Psoas muscle (tissue), 8 donors: ENCODE data around the gene TWF1. TPM values are rescaled to one million over a fixed set of nuclear protein-coding genes. Genes with fewer than 3 reads are reported as not detected.
A peak's percentile ranks its signal among the peaks of the same experiment; 100 is the strongest.
"Not testable (repeated sequence)": the region's sequence is repeated elsewhere in the genome, so short reads cannot be mapped to it uniquely, and the experiment has no call there.

ENCODE experiments used
- ATAC-seq, 4 donors: fragments of 200-7000 bp; cut with Tn5 transposase; one replicate each; pipeline ENCODE4 v1.9.1; 2020; ENCODE audit warnings: moderate library complexity in 3 of 4, mild to moderate bottlenecking in 2 of 4
- DNase-seq, 2 donors: peaks; one replicate each; pipeline ENCODE4 v3.0.0-alpha.2; 2020
- H3K27ac ChIP-seq: fragments of 200-600 bp; one replicate; pipeline ENCODE4 v1.8.0; 2022
- H3K27me3 ChIP-seq, 3 donors: fragments of 200-600 bp in 1 of 3; one replicate each; pipeline versions ENCODE4 v1.6.1 to v1.8.0; 2013 to 2022; ENCODE audit warnings: low read length in 2 of 3, mild to moderate bottlenecking in 2 of 3, moderate library complexity in 1 of 3; ENCODE audit not compliant: insufficient read depth in 3 of 3
- H3K36me3 ChIP-seq, 2 donors: fragments of 200-600 bp in 1 of 2; one replicate each; pipeline versions ENCODE4 v1.6.1 to v1.8.0; 2013 to 2022; ENCODE audit warnings: low read depth in 1 of 2, mild to moderate bottlenecking in 1 of 2, moderate library complexity in 1 of 2; ENCODE audit not compliant: insufficient read depth in 1 of 2
- H3K4me1 ChIP-seq: fragments of 200-600 bp; one replicate; pipeline ENCODE4 v1.8.0; 2022
- H3K4me3 ChIP-seq: fragments of 200-600 bp; one replicate; pipeline ENCODE4 v1.8.0; 2022; ENCODE audit warnings: mild to moderate bottlenecking
- H3K9me3 ChIP-seq: fragments of 200-600 bp; one replicate; pipeline ENCODE4 v1.8.0; 2022
- CTCF ChIP-seq: fragments of 200-600 bp; IDR thresholded peaks from one replicate; pipeline ENCODE4 v1.8.0; 2022; ENCODE audit warnings: antibody characterized with exemption
- WGBS, 3 donors: extraction: QIAGEN DNeasy Blood & Tissue Kit; methylation state at CpG; one replicate each; pipeline versions ENCODE4 v1.1.6 to v1.1.7; 2013; 5-methylcytosine and 5-hydroxymethylcytosine counted together
- intact Hi-C, 2 donors: fragments of 100-400 bp; cut with DNase I; formaldehyde crosslinking; loops; one replicate each; pipeline versions ENCODE4 v1.11.0 to v1.14.2; 2022
- long read RNA-seq, 2 donors: library from polyadenylated mRNA; unstranded; transcript quantifications; one replicate each; pipeline ENCODE4 v2.0.0, GENCODE V29; 2021
- polyA plus RNA-seq, 3 donors: library from polyadenylated mRNA; stranded (reverse); fragments of 200-250 nt; gene quantifications; one replicate each; pipeline ENCODE4 v1.2.3, GENCODE V29; 2013
- total RNA-seq, 4 donors: library from RNA; stranded (reverse); fragmentation: NEBNext Ultra II Directional in 2 of 4; extraction: Animal tissue kit (Norgen Biotek cat#: 25700) in 2 of 4; gene quantifications; one replicate each; pipeline versions ENCODE4 v1.2.1 to v1.2.4, GENCODE V29; 2021 to 2023
- donor health status: healthy with polysubstance abuse.
- donor health status: DM: no; HTN: no; CAD: no; lungs with moderate emphysema.
- donor health status: Bipolar disorder and iron deficiency.
- donor health status: healthy.
- donor health status: DM: yes; HTN: yes; CAD: no.
- donor health status: DM: no; HTN: no; CAD: no.
- donor health status: DM: no; HTN: no; CAD: no.
- donor health status: DM: yes; HTN: yes; CAD: no.

Gene TWF1
- 10 to 100 TPM in 1 of 4 donors, 1 to 10 TPM in 3; 6.2 to 12.7 (median 9.2) TPM for total RNA-seq
- 10 to 100 TPM in 1 of 3 donors, 1 to 10 TPM in 2; 5.8 to 10.7 (median 9.6) TPM for polyA plus RNA-seq
- long read RNA-seq, donor 1, transcript TWF1-201 (9 exons, 3,045 nt) = major isoform, 14 of 18 reads
- long read RNA-seq, donor 1, partial matches to known transcripts = 2 of 18 reads
- long read RNA-seq, donor 1, other reads (novel, unspliced or antisense) = 2 of 18 reads
- long read RNA-seq, donor 2, transcript TWF1-201 (9 exons, 3,045 nt) = major isoform, 14 of 16 reads
- long read RNA-seq, donor 2, partial matches to known transcripts = 0 of 16 reads
- long read RNA-seq, donor 2, other reads (novel, unspliced or antisense) = 2 of 16 reads

- ATAC-seq = peak; percentile 99 to 100 (median 100)
- Histone ChIP-seq H3K9me3 (no peaks in the 10 kb centered on the region), H3K4me1 (peaks cover 17% of the 10 kb centered on the region), H3K27me3 (no peaks in the 10 kb centered on the region), H3K4me3 (peak within 1 kb of the TSS; percentile 96), H3K27ac (peak within 1 kb of the TSS; percentile 97), H3K36me3 (peaks cover 0 to 29% of the 10 kb centered on the region in 2 donors)
- 0 to 1% (median 1%) methylated on average over 58 to 89 of the region's 89 CpGs for WGBS, 3 donors
- TF ChIP-seq CTCF = no peak
- DNase-seq = peak; percentile 91 to 93
- intact Hi-C loops = loop anchor here in 1 of 2 donors (2.0 kb wide), 1 partner anchor 31 kb away; the partner anchor contains the start of gene TMEM117
Measured at GRCh38 chr12:43805860-43806736, at the start of gene TWF1. Gene TWF1 (minus strand): TSS chr12:43806317. CDS start chr12:43806245, 72 bp downstream.

GRCh38 chr12:43852744-43853143, 46.6 kb upstream of the TWF1 start:
- ATAC-seq (no peak), DNase-seq (no peak)
- intact Hi-C loops = no loop called here
- no peak overlapping the region for H3K27ac ChIP-seq
- TF ChIP-seq CTCF = no peak
- H3K27me3 ChIP-seq = peaks cover 0 to 2% (median 0%) of the 10 kb centered on the region in 3 donors
- no peaks in the 10 kb centered on the region for H3K36me3 ChIP-seq
- no peak overlapping the region for H3K4me3 ChIP-seq
- H3K9me3 ChIP-seq = no peaks in the 10 kb centered on the region
- H3K4me1 ChIP-seq = no peaks in the 10 kb centered on the region
- WGBS, 3 donors = 96 to 97% (median 97%) methylated on average over 1 of the region's 1 CpG

GRCh38 chr12:43848786-43849185, 42.7 kb upstream of the TWF1 start:
- Histone ChIP-seq H3K4me3 (no peak overlapping the region), H3K27me3 (no peaks in the 10 kb centered on the region), H3K4me1 (no peaks in the 10 kb centered on the region), H3K36me3 (peaks cover 0 to 3% of the 10 kb centered on the region in 2 donors), H3K27ac (no peak overlapping the region), H3K9me3 (no peaks in the 10 kb centered on the region)
- no peak for DNase-seq
- no peak for TF ChIP-seq CTCF
- no peak for ATAC-seq
- WGBS, 3 donors = 80 to 97% (median 94%) methylated on average over 3 of the region's 3 CpGs
- intact Hi-C loops = no loop called here

GRCh38 chr12:43848226-43848507, 42.0 kb upstream of the TWF1 start:
- ATAC-seq (no peak), DNase-seq (no peak)
- TF ChIP-seq CTCF = no peak
- H3K36me3 ChIP-seq = peaks cover 0 to 3% of the 10 kb centered on the region in 2 donors
- WGBS, 3 donors = 93 to 97% (median 96%) methylated on average over 4 of the region's 4 CpGs
- H3K9me3 ChIP-seq = no peaks in the 10 kb centered on the region
- intact Hi-C loops = no loop called here
- H3K27me3 ChIP-seq = no peaks in the 10 kb centered on the region
- H3K4me1 ChIP-seq = no peaks in the 10 kb centered on the region
- H3K4me3 ChIP-seq = no peak overlapping the region
- no peak overlapping the region for H3K27ac ChIP-seq

- H3K4me1 ChIP-seq, H3K9me3 ChIP-seq, H3K27me3 ChIP-seq, ATAC-seq, H3K36me3 ChIP-seq, intact Hi-C loops, H3K4me3 ChIP-seq, DNase-seq, H3K27ac ChIP-seq: not testable (repeated sequence)
- 85 to 90% (median 88%) methylated on average over 4 of the region's 4 CpGs for WGBS, 3 donors
Measured at GRCh38 chr12:43847425-43848225, 41.5 kb upstream of the TWF1 start.
